SK-N-SH treated with all-trans-retinoic acid at 6 μM for 48 hours (cell line): ENCODE measurements around the gene POU2F1.

Experiments
- ATAC-seq: fragments of 200-7000 bp; cut with Tn5 transposase; 3 replicates; pipeline ENCODE4 v1.9.1; 2020; ENCODE audit warnings: mild to moderate bottlenecking, moderate library complexity
- ARNTL ChIP-seq: fragments of 450-650 bp; formaldehyde crosslinking; IDR thresholded peaks from 2 replicates; pipeline ENCODE4 v1.5.0; 2020; ENCODE audit warnings: low read depth, mild to moderate bottlenecking, moderate library complexity, borderline replicate concordance
- BACH2 ChIP-seq: fragments of 250-450 bp; sonication (Bioruptor Pico); IDR thresholded peaks from 2 replicates; pipeline ENCODE4 v1.9.0; 2021; ENCODE audit warnings: mild to moderate bottlenecking, borderline replicate concordance
- CREB5 ChIP-seq: fragments of 250-450 bp; sonication (Bioruptor Pico); IDR thresholded peaks from 2 replicates; pipeline ENCODE4 v1.5.1; 2020; ENCODE audit warnings: low read depth, mild to moderate bottlenecking, moderate library complexity
- CSDC2 ChIP-seq: fragments of 250-450 bp; sonication (Bioruptor Pico); IDR thresholded peaks from 2 replicates; pipeline ENCODE4 v1.5.0; 2020; ENCODE audit warnings: mild to moderate bottlenecking, moderate library complexity
- GLIS3 ChIP-seq: fragments of 250-450 bp; sonication (Bioruptor Pico); IDR thresholded peaks from 2 replicates; pipeline ENCODE4 v1.5.0; 2020; ENCODE audit warnings: mild to moderate bottlenecking, moderate library complexity
- ISL1 ChIP-seq: fragments of 250-450 bp; sonication (Bioruptor Pico); IDR thresholded peaks from 2 replicates; pipeline ENCODE4 v2.1.2; 2022; ENCODE audit warnings: mild to moderate bottlenecking, moderate library complexity
- OSR1 ChIP-seq: fragments of 250-450 bp; sonication (Bioruptor Pico); IDR thresholded peaks from 2 replicates; pipeline ENCODE4 v1.8.0; 2022; ENCODE audit warnings: moderate library complexity, mild to moderate bottlenecking, inconsistent platforms
- POU6F1 ChIP-seq: fragments of 250-450 bp; sonication (Bioruptor Pico); IDR thresholded peaks from 2 replicates; pipeline ENCODE4 v1.8.0; 2021; ENCODE audit warnings: low read depth, mild to moderate bottlenecking, moderate library complexity, borderline replicate concordance
- PPARA ChIP-seq: fragments of 250-450 bp; sonication (Bioruptor Pico); IDR thresholded peaks from 2 replicates; pipeline ENCODE4 v1.5.0; 2020; ENCODE audit warnings: mild to moderate bottlenecking, borderline replicate concordance
- RARB ChIP-seq: fragments of 250-450 bp; sonication (Bioruptor Pico); IDR thresholded peaks from 2 replicates; pipeline ENCODE4 v1.8.0; 2021; ENCODE audit warnings: mild to moderate bottlenecking, moderate library complexity
- SNAI2 ChIP-seq: fragments of 250-450 bp; sonication (Bioruptor Pico); IDR thresholded peaks from 2 replicates; pipeline ENCODE4 v1.5.0; 2020; ENCODE audit warnings: mild to moderate bottlenecking, moderate library complexity
- TCF4 ChIP-seq: fragments of 250-450 bp; sonication (Bioruptor Pico); IDR thresholded peaks from 2 replicates; pipeline ENCODE4 v1.8.0; 2021; ENCODE audit warnings: mild to moderate bottlenecking, moderate library complexity, borderline replicate concordance
- TOX ChIP-seq: fragments of 250-450 bp; sonication (Bioruptor Pico); IDR thresholded peaks from 2 replicates; pipeline ENCODE4 v1.8.0; 2021; ENCODE audit warnings: mild to moderate bottlenecking, moderate library complexity, borderline replicate concordance
- ZC3H10 ChIP-seq: fragments of 250-450 bp; sonication (Bioruptor Pico); IDR thresholded peaks from 2 replicates; pipeline ENCODE4 v1.5.1; 2021; ENCODE audit warnings: mild to moderate bottlenecking, moderate library complexity
- ZFP3 ChIP-seq: fragments of 250-450 bp; sonication (Bioruptor Pico); IDR thresholded peaks from 2 replicates; pipeline ENCODE4 v1.5.0; 2020; ENCODE audit warnings: mild to moderate bottlenecking, moderate library complexity
- ZFP30 ChIP-seq: fragments of 450-650 bp; formaldehyde crosslinking; IDR thresholded peaks from 2 replicates; pipeline ENCODE4 v1.5.0; 2022; ENCODE audit warnings: mild to moderate bottlenecking, moderate library complexity
- ZNF565 ChIP-seq: fragments of 450-650 bp; formaldehyde crosslinking; conservative IDR thresholded peaks from 2 replicates; pipeline ENCODE4 v1.5.0; 2020; ENCODE audit warnings: low read depth, mild to moderate bottlenecking, moderate library complexity
- ZNF70 ChIP-seq: fragments of 450-650 bp; formaldehyde crosslinking; IDR thresholded peaks from 2 replicates; pipeline ENCODE4 v1.5.0; 2020; ENCODE audit warnings: mild to moderate bottlenecking, moderate library complexity
- ZNF8 ChIP-seq: fragments of 450-650 bp; formaldehyde crosslinking; IDR thresholded peaks from 2 replicates; pipeline ENCODE4 v1.5.0; 2020; ENCODE audit warnings: mild to moderate bottlenecking, moderate library complexity
- TF ChIP-seq, protein P1 (sequence below): fragments of 250-450 bp; sonication (Bioruptor Pico); IDR thresholded peaks from 2 replicates; pipeline ENCODE4 v1.8.0; 2020; ENCODE audit warnings: mild to moderate bottlenecking, moderate library complexity, borderline replicate concordance
- TF ChIP-seq, protein P2 (sequence below): fragments of 250-450 bp; sonication (Bioruptor Pico); IDR thresholded peaks from 2 replicates; pipeline ENCODE4 v1.5.1; 2021; ENCODE audit warnings: mild to moderate bottlenecking, moderate library complexity

Gene POU2F1

DNA sequence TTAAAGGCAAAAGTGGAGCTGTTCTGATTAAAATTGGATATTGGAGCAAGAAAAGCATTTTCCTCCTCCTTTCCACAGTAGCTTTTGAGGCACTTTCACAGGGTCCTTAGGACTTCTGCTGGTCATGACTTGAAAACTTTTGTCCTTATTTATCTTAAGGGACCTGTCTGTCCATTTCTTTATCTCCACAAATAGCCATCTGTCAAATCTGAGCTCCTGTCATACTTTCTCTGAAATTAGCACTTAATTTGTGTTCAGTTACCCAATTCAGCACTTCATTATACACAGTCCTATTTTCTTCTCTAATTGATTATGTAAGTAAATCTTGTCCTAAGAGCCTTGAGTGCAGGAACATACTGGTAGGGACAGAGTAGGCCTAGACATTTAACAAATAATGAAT is 9.8 kb downstream of the POU2F1 start:
- TF ChIP-seq ARNTL (CRISPR knock-in tag) = no peak
- TF ChIP-seq TOX (CRISPR knock-in tag) = no peak
- TF ChIP-seq ZNF565 (CRISPR knock-in tag) = no peak
- TF ChIP-seq SNAI2 (CRISPR knock-in tag) = no peak
- TF ChIP-seq, protein P1, sequence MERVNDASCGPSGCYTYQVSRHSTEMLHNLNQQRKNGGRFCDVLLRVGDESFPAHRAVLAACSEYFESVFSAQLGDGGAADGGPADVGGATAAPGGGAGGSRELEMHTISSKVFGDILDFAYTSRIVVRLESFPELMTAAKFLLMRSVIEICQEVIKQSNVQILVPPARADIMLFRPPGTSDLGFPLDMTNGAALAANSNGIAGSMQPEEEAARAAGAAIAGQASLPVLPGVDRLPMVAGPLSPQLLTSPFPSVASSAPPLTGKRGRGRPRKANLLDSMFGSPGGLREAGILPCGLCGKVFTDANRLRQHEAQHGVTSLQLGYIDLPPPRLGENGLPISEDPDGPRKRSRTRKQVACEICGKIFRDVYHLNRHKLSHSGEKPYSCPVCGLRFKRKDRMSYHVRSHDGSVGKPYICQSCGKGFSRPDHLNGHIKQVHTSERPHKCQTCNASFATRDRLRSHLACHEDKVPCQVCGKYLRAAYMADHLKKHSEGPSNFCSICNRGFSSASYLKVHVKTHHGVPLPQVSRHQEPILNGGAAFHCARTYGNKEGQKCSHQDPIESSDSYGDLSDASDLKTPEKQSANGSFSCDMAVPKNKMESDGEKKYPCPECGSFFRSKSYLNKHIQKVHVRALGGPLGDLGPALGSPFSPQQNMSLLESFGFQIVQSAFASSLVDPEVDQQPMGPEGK (CRISPR knock-in tag) = no peak
- no peak for TF ChIP-seq CSDC2 (CRISPR knock-in tag)
- TF ChIP-seq ZFP30 (CRISPR knock-in tag) = no peak
- TF ChIP-seq RARB = no peak
- no peak for TF ChIP-seq ISL1 (CRISPR knock-in tag)
- no peak for TF ChIP-seq ZFP3 (CRISPR knock-in tag)
- TF ChIP-seq OSR1 (CRISPR knock-in tag) = no peak
- no peak for ATAC-seq

- TF ChIP-seq SNAI2 (CRISPR knock-in tag) (no peak), ZNF565 (CRISPR knock-in tag) (no peak), GLIS3 (CRISPR knock-in tag) (no peak), ISL1 (CRISPR knock-in tag) (no peak), ZNF8 (CRISPR knock-in tag) (no peak), ARNTL (CRISPR knock-in tag) (no peak), ZNF70 (CRISPR knock-in tag) (no peak), BACH2 (no peak), TCF4 (CRISPR knock-in tag) (no peak), RARB (no peak), ZC3H10 (CRISPR knock-in tag) (no peak)
- TF ChIP-seq, protein P2, sequence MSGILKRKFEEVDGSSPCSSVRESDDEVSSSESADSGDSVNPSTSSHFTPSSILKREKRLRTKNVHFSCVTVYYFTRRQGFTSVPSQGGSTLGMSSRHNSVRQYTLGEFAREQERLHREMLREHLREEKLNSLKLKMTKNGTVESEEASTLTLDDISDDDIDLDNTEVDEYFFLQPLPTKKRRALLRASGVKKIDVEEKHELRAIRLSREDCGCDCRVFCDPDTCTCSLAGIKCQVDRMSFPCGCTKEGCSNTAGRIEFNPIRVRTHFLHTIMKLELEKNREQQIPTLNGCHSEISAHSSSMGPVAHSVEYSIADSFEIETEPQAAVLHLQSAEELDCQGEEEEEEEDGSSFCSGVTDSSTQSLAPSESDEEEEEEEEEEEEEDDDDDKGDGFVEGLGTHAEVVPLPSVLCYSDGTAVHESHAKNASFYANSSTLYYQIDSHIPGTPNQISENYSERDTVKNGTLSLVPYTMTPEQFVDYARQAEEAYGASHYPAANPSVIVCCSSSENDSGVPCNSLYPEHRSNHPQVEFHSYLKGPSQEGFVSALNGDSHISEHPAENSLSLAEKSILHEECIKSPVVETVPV (CRISPR knock-in tag) = no peak
- ATAC-seq = no peak
These were observed 11.3 kb downstream of the POU2F1 start for GRCh38 chr1:167231873-167232450.

DNA sequence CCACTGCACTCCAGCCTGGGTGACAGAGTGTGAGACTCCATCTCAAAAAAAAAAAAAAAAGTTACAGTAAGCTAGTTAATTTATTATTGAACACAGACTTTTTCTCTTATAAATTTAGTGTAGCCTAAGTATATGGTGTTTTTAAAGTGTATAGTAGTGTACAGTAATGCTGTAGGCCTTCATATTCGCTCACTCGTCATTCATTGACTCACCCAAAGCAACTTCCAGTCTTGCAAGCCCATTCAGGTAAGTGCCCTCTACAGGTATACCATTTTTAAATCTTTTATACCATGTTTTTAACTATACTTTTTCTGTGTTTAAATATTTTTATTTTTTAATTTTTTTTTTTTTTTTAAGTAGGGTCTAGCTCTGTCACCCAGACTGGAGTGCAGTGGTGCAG is 12.1 kb downstream of the POU2F1 start:
- ATAC-seq = no peak
- TF ChIP-seq CREB5 (no peak), PPARA (CRISPR knock-in tag) (no peak), ZNF70 (CRISPR knock-in tag) (no peak), POU6F1 (CRISPR knock-in tag) (no peak), ZNF565 (CRISPR knock-in tag) (no peak), ZNF8 (CRISPR knock-in tag) (no peak), BACH2 (no peak), CSDC2 (CRISPR knock-in tag) (no peak), OSR1 (CRISPR knock-in tag) (no peak), TOX (CRISPR knock-in tag) (no peak), ARNTL (CRISPR knock-in tag) (no peak), ZFP3 (CRISPR knock-in tag) (no peak), ZC3H10 (CRISPR knock-in tag) (no peak)
- TF ChIP-seq, protein P2 (CRISPR knock-in tag) = no peak
